OCI-LY7 (cell line): ENCODE results near the gene TFEB. TPM values are rescaled to one million over a fixed set of nuclear protein-coding genes. Genes with fewer than 3 reads are reported as not detected.
A peak's percentile ranks its signal among the peaks of the same experiment; 100 is the strongest.

Experiments used
- BruUV-seq: library from RNA; stranded (reverse); fragments of 400-500 nt; replicated peaks from 2 replicates; lab custom pipeline; 2021; lab: Mats Ljungman, UMichigan
- CTCF ChIA-PET: fragments of 300-600 bp; sonication (Branson Sonifier 250); formaldehyde crosslinking; loops from one replicate; lab custom pipeline; 2022; ENCODE audit warnings: antibody characterized with exemption; ENCODE audit not compliant: unreplicated experiment; lab: Charles Lee
- POLR2A ChIA-PET: fragments of 300-600 bp; sonication (Branson Sonifier 250); formaldehyde crosslinking; loops from one replicate; lab custom pipeline; 2022; ENCODE audit warnings: antibody characterized with exemption; lab: Charles Lee
- DNase-seq: peaks from one replicate; pipeline ENCODE4 v3.0.0-alpha.2; 2015; ENCODE audit warnings: low spot score
- H2AFZ ChIP-seq: fragments of 200-600 bp; sonication (generic), shearing (Covaris generic); 2 replicates; pipeline ENCODE4 v1.6.1; 2014; ENCODE audit warnings: mild to moderate bottlenecking, antibody characterized with exemption, low read length, moderate library complexity
- H3K27ac ChIP-seq: fragments of 200-600 bp; sonication (generic); 2 replicates; pipeline ENCODE4 v1.5.1; 2014; ENCODE audit warnings: mixed run types, low read depth, mild to moderate bottlenecking, moderate library complexity, low read length, inconsistent platforms; ENCODE audit not compliant: poor library complexity, severe bottlenecking
- H3K36me3 ChIP-seq: fragments of 200-600 bp; sonication (generic); 2 replicates; pipeline ENCODE4 v1.6.1; 2014; ENCODE audit warnings: mild to moderate bottlenecking, antibody characterized with exemption, low read length, moderate library complexity, mixed read lengths; ENCODE audit not compliant: insufficient read depth
- H3K4me1 ChIP-seq: fragments of 200-600 bp; sonication (generic); 2 replicates; pipeline ENCODE4 v1.5.1; 2014; ENCODE audit warnings: mild to moderate bottlenecking, low read length; ENCODE audit not compliant: insufficient read depth, poor library complexity, severe bottlenecking
- H3K4me2 ChIP-seq: fragments of 200-600 bp; sonication (generic); 2 replicates; pipeline ENCODE4 v1.6.1; 2014; ENCODE audit warnings: mild to moderate bottlenecking, low read length
- H3K4me3 ChIP-seq: fragments of 200-600 bp; sonication (generic); 2 replicates; pipeline ENCODE4 v1.5.1; 2014; ENCODE audit warnings: mild to moderate bottlenecking, low read depth, low read length; ENCODE audit not compliant: poor library complexity, severe bottlenecking
- H3K79me2 ChIP-seq: fragments of 200-600 bp; sonication (generic); 2 replicates; pipeline ENCODE4 v1.6.1; 2016; ENCODE audit warnings: low read depth, mild to moderate bottlenecking, low read length, moderate library complexity, mixed read lengths; ENCODE audit not compliant: insufficient read depth
- H3K9me2 ChIP-seq: fragments of 200-600 bp; sonication (generic); 2 replicates; pipeline ENCODE4 v1.6.1; 2016; ENCODE audit warnings: mild to moderate bottlenecking, low read length, mixed read lengths; ENCODE audit not compliant: insufficient read depth
- H3K9me3 ChIP-seq: fragments of 200-600 bp; sonication (generic); 2 replicates; pipeline ENCODE4 v1.6.1; 2014; ENCODE audit warnings: mild to moderate bottlenecking, mixed run types, low read length, mixed read lengths
- H4K20me1 ChIP-seq: fragments of 200-600 bp; sonication (generic); 2 replicates; pipeline ENCODE4 v1.6.1; 2014; ENCODE audit warnings: mild to moderate bottlenecking, antibody characterized with exemption, low read length, moderate library complexity, mixed read lengths; ENCODE audit not compliant: insufficient read depth
- CTCF ChIP-seq: fragments of 200-600 bp; sonication (generic); conservative IDR thresholded peaks from 2 replicates; pipeline ENCODE4 v1.5.1; 2014; ENCODE audit warnings: mild to moderate bottlenecking, antibody characterized with exemption, low read length, moderate library complexity, mixed read lengths
- EZH2phosphoT487 ChIP-seq: fragments of 200-600 bp; sonication (generic); IDR thresholded peaks from 2 replicates; pipeline ENCODE4 v1.6.1; 2018; ENCODE audit warnings: low read depth, borderline replicate concordance, mild to moderate bottlenecking, mixed run types, antibody characterized with exemption, low read length, moderate library complexity, mixed read lengths
- intact Hi-C: fragments of 100-400 bp; cut with micrococcal nuclease; formaldehyde crosslinking; loops from one replicate; pipeline ENCODE4 v1.10.0; 2022; ENCODE audit not compliant: unreplicated experiment
- total RNA-seq, 2 experiments: library from RNA; depleted of rRNA in 1 of 2; stranded (reverse); fragments of >200 nt in 1 of 2; shearing (Covaris generic) in 1 of 2; gene quantifications; 2 replicates each; pipeline ENCODE4 v1.2.3, GENCODE V29; 2014 to 2022

Gene TFEB
- total RNA-seq, 2 experiments from 2014 or later: 36.8 to 60.0 TPM

DNA sequence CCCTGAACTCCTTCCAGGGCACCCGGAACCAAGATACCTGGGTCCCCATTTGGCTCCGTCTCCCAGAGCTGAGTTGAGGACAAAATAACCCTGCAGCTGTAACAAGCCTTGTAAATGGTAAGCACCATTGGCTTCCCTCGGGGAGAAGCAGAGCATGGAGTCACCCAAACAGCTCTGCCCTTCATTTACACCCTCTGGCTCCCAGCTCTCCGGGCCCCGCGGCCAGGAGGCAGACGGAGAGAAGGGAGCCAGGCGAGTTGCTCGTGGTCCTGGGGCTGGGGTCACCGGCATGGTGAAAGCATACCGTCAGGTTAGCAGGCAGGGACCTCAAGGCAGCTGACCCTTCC lies 2.1 kb downstream of the TFEB start:
- intact Hi-C loops: loop anchor here (1.0 to 5.0 kb wide), 5 partner anchors 27 to 719 kb away; partner anchors contain the start of genes FOXP4, NFYA, OARD1 and TRERF1
- no TSS peak for BruUV-seq
- H4K20me1 ChIP-seq: peaks cover 4% of the 10 kb centered on the region; the same call in 1 of the 2 replicates

DNA sequence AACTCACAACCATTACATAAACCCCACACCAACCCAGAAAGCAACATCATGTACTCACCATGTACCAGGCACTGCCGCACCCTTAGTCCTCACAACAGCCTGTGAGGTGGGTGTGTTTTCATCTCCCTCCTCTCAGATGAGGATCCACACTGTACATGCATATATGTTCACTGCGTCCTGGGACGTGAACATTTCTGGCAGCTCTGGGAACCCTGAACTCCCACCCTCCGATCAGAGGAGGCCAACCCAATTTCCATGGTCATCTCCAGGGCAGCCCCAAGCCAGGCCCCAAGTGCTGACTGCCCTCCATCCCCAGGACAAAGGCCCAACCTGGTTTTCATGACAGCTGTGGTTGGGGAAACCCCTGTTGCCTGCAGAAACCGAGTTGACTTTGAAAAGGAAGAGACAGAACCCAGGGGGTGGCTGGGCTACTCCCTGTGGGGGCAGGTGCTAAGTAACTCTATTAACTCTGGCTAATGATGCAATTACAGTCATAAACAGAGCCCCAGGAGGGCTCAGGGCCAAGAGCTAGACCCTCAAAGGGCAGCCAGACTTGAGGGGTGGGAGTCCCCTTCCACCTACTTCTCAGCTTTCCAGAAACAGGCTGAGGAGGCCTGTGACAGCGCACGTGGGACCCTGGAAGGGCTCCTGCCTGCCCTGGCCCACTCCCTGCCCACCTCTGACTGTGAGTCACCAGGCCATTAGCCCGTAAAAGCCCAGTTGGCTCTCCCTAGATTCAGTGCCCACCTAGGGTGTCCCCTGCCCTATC lies 2.6 kb downstream of the TFEB start:
- peak overlapping the region; percentile 91 for H3K4me3 ChIP-seq
- no peak overlapping the region for H2AFZ ChIP-seq
- H3K79me2 ChIP-seq: peaks cover 59% of the 10 kb centered on the region
- no peaks in the 10 kb centered on the region for H3K36me3 ChIP-seq
- H3K9me2 ChIP-seq: no peaks in the 10 kb centered on the region
- peaks cover 70% of the 10 kb centered on the region for H3K4me1 ChIP-seq
- BruUV-seq: no TSS peak
- peak overlapping the region; percentile 97 for H3K4me2 ChIP-seq
- H4K20me1 ChIP-seq: peaks cover 4% of the 10 kb centered on the region; the same call in 1 of the 2 replicates
- intact Hi-C loops: loop anchor here (1.0 to 5.0 kb wide), 5 partner anchors 26 to 720 kb away; partner anchors contain the start of genes FOXP4, NFYA, OARD1 and TRERF1
- peak; percentile 87 for DNase-seq
- CTCF ChIA-PET: interaction anchor here (0.5 to 3.0 kb wide), 6 partner anchors 16 to 162 kb away, joined by 3 to 41 read pairs (median 6); no protein-coding TSS in a partner anchor
- H3K9me3 ChIP-seq: no peaks in the 10 kb centered on the region
- H3K27ac ChIP-seq: peak overlapping the region; percentile 94
- TF ChIP-seq CTCF: no peak
- POLR2A ChIA-PET: interaction anchor here (1.0 to 8.3 kb wide), 7 partner anchors 10 to 1052 kb away, joined by 3 to 118 read pairs (median 15); no protein-coding TSS in a partner anchor

More for the DNA sequence above, 2.1 kb downstream of the TFEB start:
- Histone ChIP-seq H3K9me2 (no peaks in the 10 kb centered on the region), H3K4me1 (peaks cover 65% of the 10 kb centered on the region), H2AFZ (no peak overlapping the region), H3K9me3 (no peaks in the 10 kb centered on the region), H3K36me3 (no peaks in the 10 kb centered on the region), H3K4me2 (peak overlapping the region; percentile 97), H3K79me2 (peaks cover 54% of the 10 kb centered on the region), H3K4me3 (peak overlapping the region; percentile 91), H3K27ac (peak overlapping the region; percentile 94)
- peak; percentile 55 for DNase-seq
- CTCF ChIA-PET: interaction anchor here (0.5 to 3.0 kb wide), 8 partner anchors 9 to 162 kb away, joined by 3 to 41 read pairs (median 6); no protein-coding TSS in a partner anchor
- TF ChIP-seq CTCF (no peak), EZH2phosphoT487 (no peak)
- POLR2A ChIA-PET: interaction anchor here (0.6 to 8.3 kb wide), 12 partner anchors 10 to 1052 kb away, joined by 3 to 118 read pairs (median 4); no protein-coding TSS in a partner anchor
